NCI-H345 (cell line): Measurements from ENCODE around the gene IRAK1BP1.
"Not testable (repeated sequence)": the region's sequence is repeated elsewhere in the genome, so short reads cannot be mapped to it uniquely, and the experiment has no call there.

ENCODE experiments used
- DNase-seq: peaks from one replicate; lab custom pipeline; 2025; lab: John Stamatoyannopoulos, UW

IRAK1BP1 gene

GRCh38 chr6:78889901-78890300 is 22.6 kb downstream of the IRAK1BP1 start:
- DNase-seq, result not testable (repeated sequence)

- DNase-seq, result no peak
Observed at GRCh38 chr6:78896227-78896626, 28.9 kb downstream of the IRAK1BP1 start.

- no peak for DNase-seq
Observed at GRCh38 chr6:78908621-78909020, 41.3 kb downstream of the IRAK1BP1 start.

- no peak for DNase-seq
Observed at GRCh38 chr6:78909391-78909790, 42.0 kb downstream of the IRAK1BP1 start.

- no peak for DNase-seq
Observed at GRCh38 chr6:78910010-78910409, 42.7 kb downstream of the IRAK1BP1 start.

GRCh38 chr6:78910591-78911171 is 43.3 kb downstream of the IRAK1BP1 start:
- DNase-seq, result no peak

GRCh38 chr6:78911218-78911940 is 44.0 kb downstream of the IRAK1BP1 start:
- DNase-seq, result no peak

GRCh38 chr6:78916411-78916810 is 49.1 kb downstream of the IRAK1BP1 start:
- no peak for DNase-seq

- DNase-seq, result no peak
Observed at GRCh38 chr6:78917788-78918187, 50.4 kb downstream of the IRAK1BP1 start.

GRCh38 chr6:78921168-78921567 is 53.8 kb downstream of the IRAK1BP1 start:
- not testable (repeated sequence) for DNase-seq

- no peak for DNase-seq
Observed at GRCh38 chr6:78925317-78925716, 58.0 kb downstream of the IRAK1BP1 start.

- DNase-seq, result no peak
Observed at GRCh38 chr6:78935553-78935952, 68.2 kb downstream of the IRAK1BP1 start.

GRCh38 chr6:78936515-78936914 is 69.2 kb downstream of the IRAK1BP1 start:
- DNase-seq, result no peak

GRCh38 chr6:78942446-78942845 is 75.1 kb downstream of the IRAK1BP1 start:
- no peak for DNase-seq

GRCh38 chr6:78947529-78947928 is 80.2 kb downstream of the IRAK1BP1 start:
- no peak for DNase-seq

- no peak for DNase-seq
Observed at GRCh38 chr6:78947962-78948361, 80.6 kb downstream of the IRAK1BP1 start.

GRCh38 chr6:78948785-78949184 is 81.4 kb downstream of the IRAK1BP1 start:
- no peak for DNase-seq

- no peak for DNase-seq
Observed at GRCh38 chr6:78952362-78952761, 85.0 kb downstream of the IRAK1BP1 start.
